SHP77 treated with DMSO at 0.1 percent for 48 hours (cell line): Measurements from ENCODE around the gene ZFP36.

Experiments
- DNase-seq: peaks from one replicate; lab custom pipeline; 2025; lab: John Stamatoyannopoulos, UW

ZFP36 gene

DNA sequence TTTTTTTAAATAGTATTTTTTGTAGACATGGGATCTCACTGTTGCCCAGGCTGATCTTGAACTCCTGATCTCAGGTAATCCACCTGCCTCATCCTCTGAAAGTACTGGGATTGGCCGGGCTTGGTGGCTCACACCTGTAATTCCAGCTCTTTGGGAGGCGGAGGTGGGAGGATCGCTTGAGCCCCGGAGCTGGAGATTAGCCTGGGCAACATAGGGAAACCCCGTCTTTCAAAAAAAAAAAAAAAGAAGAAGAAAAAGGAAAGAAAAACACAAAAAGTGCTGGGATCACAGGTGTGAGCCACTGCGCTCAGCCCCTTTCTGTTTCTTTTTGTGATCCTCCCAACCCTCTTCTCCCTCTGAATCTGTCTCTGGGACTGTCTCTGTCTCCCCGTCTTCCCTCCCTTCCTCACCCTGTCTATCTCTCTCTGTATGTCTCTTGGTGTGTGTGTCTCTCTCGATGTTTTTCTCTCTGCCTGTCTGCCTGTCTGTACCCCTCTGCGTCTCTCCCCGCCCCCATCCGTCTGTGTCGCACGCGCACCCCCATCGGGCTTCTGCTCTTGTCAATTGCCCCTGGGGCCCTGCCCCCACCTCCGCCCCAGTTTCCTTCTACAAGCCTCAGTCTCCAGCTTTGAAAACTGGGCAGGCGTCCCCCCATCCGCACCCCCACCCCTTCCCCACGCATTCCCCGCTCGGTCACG is 540 bp upstream of the ZFP36 start:
- peak; percentile 67 for DNase-seq

DNA sequence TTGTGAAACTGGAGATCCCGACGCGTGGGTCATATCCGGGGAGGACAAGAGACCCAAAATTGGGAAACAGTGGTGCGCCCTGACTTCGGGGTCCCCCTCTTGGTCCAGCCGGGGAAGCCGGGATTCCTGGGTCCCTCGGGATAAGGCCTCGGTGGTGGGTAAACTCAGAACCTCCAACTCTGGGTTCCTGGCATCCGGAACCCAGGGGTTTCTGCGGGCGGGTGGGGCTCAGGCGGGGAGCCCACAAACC is 688 bp downstream of the ZFP36 start:
- DNase-seq, result no peak

DNA sequence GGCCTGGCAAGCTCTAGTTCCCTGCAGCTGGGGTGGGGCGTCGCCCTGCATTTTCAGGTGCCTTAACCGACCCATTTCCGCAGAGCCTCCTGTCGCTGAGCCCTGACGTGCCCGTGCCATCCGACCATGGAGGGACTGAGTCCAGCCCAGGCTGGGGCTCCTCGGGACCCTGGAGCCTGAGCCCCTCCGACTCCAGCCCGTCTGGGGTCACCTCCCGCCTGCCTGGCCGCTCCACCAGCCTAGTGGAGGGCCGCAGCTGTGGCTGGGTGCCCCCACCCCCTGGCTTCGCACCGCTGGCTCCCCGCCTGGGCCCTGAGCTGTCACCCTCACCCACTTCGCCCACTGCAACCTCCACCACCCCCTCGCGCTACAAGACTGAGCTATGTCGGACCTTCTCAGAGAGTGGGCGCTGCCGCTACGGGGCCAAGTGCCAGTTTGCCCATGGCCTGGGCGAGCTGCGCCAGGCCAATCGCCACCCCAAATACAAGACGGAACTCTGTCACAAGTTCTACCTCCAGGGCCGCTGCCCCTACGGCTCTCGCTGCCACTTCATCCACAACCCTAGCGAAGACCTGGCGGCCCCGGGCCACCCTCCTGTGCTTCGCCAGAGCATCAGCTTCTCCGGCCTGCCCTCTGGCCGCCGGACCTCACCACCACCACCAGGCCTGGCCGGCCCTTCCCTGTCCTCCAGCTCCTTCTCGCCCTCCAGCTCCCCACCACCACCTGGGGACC is 1.2 kb downstream of the ZFP36 start:
- no peak for DNase-seq

DNA sequence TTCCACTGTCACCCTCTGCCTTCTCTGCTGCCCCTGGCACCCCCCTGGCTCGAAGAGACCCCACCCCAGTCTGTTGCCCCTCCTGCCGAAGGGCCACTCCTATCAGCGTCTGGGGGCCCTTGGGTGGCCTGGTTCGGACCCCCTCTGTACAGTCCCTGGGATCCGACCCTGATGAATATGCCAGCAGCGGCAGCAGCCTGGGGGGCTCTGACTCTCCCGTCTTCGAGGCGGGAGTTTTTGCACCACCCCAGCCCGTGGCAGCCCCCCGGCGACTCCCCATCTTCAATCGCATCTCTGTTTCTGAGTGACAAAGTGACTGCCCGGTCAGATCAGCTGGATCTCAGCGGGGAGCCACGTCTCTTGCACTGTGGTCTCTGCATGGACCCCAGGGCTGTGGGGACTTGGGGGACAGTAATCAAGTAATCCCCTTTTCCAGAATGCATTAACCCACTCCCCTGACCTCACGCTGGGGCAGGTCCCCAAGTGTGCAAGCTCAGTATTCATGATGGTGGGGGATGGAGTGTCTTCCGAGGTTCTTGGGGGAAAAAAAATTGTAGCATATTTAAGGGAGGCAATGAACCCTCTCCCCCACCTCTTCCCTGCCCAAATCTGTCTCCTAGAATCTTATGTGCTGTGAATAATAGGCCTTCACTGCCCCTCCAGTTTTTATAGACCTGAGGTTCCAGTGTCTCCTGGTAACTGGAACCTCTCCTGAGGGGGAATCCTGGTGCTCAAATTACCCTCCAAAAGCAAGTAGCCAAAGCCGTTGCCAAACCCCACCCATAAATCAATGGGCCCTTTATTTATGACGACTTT is 2.0 kb downstream of the ZFP36 start:
- no peak for DNase-seq

DNA sequence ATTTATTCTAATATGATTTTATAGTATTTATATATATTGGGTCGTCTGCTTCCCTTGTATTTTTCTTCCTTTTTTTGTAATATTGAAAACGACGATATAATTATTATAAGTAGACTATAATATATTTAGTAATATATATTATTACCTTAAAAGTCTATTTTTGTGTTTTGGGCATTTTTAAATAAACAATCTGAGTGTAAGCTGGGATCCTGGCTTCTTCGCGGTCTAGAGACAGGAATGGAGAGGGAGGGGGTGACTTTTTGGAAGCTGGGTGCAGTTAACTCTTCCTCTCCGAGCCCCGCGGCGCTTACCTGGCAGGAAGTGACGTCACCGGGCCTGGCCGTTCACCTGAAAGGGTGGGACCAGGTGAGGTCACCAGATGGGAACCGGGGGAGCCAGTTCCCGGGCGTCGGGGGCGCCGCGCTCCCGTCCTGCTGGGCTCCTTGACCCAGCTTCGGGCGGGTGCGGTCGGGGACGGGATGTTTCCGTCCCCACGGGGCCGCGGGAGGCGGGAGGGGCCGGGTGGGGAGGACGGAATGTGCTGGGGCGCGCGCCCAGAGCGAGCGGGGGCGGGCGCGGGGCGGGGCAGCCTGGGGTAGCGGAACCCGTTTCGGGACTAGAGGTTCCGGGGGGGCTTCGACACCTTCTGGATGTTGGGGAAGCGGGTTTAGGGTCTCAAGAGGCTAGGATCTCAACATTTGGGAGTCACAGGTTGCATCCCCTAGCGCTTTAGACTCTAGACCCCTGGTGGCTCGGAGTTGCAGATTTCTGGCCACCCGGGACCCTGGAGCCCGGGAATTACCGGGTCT is 2.8 kb downstream of the ZFP36 start:
- peak; percentile 59 for DNase-seq

DNA sequence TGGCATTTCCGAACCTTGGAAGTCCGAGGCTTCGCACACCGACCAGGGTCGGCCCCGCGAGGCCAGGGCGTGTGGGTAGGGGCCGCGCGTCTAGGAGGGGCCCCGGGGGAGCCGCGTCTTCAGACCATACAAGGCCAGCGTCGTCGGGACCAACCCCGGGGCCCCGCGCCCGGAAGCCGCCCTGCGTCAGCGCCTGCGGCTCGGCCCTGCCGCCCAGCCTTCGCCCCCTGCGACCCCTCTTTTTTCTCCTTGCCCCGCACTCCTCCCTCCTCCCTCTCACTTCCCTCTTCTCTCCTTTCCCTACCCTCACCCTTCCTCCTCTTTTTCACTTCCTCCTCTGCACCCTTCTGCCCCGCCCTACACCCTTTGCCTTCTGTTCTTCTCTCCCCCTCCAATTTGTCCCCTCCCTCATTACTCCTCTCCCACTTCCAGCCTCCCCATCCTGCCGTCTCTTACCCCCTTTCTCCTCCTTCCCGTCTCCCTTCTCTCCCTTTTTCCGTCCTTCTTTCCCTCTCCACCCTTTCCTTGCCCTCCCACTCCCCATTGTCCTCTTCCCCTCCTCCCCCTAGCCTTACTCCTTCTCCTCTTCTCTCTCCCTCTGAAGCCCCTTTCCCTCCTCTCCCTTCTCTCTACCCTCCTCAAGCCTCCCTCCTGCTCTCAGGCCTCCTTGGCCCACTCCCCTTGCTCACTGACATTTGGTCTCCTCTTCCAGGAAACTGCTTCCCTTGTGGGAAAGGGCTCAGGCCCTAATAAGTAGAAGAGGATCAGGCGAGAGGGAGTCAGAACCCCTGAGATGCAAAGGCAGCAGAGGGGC is 3.6 kb downstream of the ZFP36 start:
- DNase-seq, result no peak

DNA sequence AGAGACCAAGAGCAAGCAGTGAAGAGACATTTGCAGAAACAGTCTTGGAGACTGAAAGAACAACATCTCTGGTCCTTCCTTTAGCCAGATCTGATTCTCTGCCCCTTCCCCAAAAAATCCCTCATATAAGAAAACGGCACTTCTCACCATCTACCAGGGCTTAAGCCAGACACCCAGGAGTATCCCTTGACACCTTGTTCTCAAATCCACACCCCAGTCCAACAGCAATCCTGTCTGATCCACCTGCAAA is 4.1 kb downstream of the ZFP36 start:
- no peak for DNase-seq

DNA sequence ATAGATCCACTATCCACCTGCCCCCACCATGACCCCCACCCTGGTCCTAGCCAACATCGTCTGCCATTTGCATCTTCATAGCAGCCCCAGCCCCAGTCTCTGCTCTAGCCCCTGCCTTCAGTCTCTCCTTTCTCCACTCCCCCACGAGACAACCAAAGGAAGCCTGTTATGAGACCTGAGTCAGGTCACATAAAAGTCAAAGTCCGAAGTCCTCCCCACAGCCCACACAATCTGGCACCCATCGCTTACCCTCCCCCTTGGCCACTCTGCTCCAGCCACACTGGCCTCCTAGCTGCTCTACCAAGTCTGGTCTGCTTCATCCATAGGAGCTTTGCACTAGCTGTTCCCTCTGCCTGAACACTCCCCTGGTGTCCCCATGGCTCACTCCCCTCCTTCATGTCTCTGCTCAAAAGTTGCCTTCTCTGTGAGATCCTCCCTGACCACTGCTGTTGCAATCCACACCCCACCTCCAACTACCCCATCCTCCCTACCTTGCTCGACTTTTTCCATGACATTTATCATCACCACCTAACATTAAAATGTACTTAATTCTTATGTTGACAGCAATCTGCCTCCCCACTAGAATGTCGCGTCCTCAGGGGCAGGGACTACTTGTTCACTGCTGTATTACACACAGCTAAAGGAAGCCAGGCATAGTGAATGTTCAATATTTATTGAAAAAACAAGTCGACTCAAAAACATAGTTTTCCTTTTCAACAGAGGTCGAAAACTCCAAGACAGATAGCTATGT is 4.6 kb downstream of the ZFP36 start:
- DNase-seq, result no peak

DNA sequence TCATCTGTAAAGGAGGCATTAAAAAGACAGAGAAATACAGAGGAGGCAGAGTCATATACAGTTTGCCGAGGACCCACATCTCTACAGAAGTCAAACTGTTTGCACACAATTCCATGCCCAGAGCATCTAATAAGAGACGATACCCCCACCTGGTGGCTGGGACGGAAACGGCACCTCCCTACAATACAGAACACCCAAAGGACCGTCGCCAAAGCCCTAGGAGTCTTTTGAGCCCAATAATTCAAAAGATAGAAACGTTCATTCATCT is 5.1 kb downstream of the ZFP36 start:
- peak; percentile 98 for DNase-seq

DNA sequence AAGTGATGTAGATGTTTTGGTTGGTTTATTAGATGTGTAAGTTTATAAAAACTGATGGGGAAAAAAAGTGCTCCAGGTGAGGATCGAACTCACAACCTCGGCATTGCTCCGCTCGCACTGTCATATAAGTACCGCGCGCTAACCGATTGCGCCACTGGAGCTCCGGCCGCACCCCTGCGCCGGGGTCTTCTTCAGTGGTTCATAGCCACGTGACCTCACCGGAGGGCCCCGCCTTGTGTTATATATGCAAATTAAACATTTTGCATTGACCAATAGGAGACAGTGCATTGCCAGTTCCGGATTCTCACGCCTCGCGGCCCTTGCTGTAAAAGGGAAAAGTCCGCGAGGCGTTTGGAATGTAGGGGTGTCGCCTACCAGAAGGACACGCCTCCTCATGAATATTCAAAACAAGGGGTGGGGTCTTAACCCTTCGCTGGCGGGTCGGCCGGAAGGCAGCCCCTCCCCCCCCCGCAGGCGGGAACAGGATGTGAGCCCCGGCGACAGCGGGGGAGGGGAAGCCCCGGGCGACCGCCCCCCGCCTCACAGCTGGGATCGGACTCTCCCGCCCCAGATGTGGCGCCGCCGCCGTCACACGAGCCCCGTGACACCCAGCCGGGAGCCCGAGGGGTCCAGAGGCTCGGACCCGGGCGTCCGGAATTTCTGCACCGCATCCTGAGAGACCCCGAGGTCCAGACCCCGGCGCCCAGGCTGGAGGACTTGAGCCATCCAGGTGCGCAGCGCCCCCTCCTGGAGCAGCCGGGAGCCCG is 5.6 kb downstream of the ZFP36 start, which contains the start of gene PLEKHG2:
PLEKHG2 (plus strand) TSS at position 570 of the 767 bp plus-strand sequence. CDS start 1,418 bp downstream, outside the sequence.
- DNase-seq, result peak; percentile 99

DNA sequence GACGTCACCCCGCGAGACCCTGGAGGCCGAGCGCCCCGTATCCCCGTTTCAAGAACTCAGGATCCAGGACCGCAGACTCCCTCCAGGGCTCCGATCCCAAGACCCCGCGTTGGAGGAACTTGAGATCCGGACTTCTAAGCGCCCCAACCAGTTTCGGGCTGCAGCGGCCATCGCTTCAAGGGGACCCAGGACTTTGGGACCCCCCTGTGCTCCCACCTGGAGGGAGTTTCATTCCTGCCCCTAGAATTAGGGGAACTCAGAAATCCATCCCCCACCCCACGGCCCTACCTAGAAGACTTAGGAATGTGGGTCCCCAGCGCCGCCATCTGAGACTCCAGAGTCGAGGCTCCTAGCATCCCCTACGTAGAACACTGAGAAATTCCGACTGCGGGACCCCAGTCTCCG is 6.2 kb downstream of the ZFP36 start:
- no peak for DNase-seq

DNA sequence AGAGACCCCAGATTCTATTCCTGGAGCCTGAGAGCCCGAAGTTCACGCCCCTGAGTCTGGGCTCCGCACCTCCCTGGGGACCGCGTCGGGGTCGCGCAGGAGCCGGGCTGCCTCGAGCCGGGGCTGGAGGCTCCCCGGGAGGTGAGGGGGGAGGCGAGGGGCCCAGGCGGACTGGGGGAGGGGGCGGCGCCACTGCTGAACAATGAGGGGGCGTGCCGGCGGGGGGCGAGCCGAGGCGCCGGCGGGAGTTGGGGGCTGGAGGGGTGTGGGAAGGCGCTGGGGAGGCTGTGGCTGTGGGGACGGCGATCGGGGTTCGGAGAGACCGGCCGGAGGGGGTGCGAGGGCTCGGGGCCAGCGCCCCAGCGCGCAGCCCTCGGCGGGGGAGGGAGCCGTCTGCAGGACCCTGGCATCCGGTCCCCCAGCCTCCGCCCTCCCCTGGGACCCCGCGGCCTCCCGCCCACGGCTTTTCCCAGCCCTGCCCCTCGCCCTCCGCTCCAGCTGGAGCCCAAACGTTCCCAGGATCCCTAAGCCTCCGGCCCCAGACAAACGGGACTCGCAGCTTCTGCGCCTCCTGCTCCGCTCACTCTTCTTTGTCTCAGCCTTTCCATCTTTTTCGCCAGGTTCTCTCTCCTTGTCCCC is 6.7 kb downstream of the ZFP36 start:
- DNase-seq, result no peak

DNA sequence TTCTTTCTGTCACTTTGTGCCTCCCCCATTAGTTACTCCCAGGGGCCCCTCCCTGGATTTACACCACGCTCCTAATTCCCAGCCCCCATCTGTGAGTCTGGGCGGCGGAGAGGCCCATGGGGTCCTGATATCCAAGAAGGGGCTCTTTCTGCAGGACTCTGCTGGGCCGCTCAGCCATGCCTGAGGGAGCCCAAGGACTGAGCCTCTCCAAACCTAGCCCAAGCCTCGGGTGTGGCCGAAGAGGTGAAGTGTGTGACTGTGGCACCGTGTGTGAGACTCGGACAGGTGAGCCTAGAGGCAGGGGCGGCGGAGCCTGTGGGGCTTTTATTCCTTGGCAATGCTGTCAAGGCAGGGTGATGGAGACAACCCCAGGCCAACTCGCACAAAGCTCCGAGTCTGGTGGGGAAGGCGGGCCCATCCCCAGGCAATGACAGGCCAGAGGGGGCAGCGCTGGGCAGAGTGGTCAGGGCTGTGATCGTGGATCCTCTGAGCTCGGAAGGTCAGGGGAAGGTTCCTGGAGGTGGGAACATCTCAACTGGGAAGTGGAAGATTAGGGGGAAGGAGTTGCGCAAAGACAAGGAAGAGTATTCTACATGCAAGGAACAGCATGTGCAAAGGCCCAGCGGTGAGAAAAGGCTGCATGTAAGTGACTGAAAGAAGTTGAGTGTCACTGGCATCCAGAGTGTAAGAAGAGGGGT is 7.4 kb downstream of the ZFP36 start:
- no peak for DNase-seq

DNA sequence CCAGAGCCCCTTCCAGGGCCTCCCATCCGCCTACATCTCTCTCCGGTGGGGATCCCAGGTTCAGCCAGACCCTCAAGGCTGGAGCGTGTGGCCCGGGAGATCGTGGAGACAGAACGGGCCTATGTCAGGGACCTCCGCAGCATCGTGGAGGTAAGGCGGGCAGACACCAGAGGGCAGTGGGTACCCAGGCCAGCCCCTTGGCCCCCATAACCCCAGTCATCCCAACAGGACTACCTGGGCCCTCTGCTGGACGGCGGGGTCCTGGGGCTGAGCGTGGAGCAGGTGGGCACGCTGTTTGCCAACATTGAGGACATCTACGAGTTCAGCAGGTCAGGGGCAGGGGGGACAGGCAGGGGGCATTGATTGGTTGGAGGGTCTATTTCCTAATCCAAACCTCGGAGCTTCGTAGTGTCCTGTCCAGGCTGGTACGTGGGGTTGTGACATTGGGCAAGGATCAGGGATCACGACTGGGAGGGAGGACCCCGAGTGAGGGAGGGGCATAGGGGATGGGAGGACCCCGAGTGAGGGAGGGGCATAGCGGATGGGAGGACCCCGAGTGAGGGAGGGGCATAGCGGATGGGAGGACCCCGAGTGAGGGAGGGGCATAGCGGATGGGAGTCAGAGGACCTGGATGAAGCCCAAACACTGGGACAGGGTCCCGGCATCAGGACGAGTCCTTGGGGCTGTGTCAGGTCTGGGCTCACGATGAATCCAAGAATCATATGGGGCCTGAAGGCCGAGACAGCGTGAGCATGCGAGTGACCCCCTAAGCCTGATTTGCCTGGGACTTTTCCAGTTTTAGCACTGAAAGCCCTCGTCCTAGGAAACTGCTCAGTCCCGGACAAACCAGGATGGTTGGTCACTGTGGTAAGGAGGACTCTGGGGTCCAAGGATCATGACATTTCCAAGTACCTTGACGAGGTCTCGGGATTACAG is 8.7 kb downstream of the ZFP36 start:
- DNase-seq, result no peak

DNA sequence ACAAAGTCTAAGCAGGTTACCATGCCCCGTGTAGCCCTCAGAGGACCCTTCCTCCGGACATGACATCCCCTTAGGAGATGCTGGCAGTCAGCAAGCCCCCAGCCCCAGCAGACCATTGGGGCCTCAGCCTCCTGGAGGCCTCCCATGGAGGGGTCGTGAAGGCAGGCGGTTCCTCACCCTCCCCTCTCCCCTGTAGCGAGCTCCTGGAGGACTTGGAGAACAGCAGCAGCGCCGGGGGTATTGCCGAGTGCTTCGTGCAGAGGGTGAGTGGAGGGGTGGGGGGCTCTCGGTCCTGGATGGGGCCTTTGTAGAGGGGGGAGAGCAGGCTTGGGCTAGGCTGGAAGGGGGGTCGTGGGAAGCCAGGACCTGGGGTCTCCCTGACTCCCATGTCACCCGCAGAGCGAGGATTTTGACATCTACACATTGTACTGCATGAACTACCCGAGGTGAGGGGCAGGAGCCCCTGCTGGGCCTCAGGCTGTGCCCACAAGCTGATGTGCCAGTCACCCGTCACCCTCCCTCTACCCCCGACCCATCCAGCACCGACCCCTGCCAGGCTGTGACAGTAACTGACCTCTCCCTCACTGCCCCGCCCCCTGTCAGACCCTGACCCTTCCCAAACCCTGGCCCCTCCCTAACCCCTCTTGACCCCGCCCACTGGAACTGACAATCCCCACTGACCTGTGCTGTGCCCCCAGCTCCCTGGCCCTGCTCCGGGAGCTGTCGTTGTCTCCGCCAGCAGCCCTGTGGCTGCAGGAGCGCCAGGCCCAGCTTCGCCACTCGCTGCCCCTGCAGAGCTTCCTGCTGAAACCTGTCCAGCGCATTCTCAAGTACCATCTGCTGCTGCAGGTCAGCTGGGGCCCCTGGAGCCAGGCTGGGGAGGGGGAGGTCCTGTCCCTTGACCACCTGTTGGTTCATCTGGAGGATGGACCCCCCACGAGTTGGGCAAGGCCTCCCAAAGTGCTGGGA is 9.8 kb downstream of the ZFP36 start:
- no peak for DNase-seq

DNA sequence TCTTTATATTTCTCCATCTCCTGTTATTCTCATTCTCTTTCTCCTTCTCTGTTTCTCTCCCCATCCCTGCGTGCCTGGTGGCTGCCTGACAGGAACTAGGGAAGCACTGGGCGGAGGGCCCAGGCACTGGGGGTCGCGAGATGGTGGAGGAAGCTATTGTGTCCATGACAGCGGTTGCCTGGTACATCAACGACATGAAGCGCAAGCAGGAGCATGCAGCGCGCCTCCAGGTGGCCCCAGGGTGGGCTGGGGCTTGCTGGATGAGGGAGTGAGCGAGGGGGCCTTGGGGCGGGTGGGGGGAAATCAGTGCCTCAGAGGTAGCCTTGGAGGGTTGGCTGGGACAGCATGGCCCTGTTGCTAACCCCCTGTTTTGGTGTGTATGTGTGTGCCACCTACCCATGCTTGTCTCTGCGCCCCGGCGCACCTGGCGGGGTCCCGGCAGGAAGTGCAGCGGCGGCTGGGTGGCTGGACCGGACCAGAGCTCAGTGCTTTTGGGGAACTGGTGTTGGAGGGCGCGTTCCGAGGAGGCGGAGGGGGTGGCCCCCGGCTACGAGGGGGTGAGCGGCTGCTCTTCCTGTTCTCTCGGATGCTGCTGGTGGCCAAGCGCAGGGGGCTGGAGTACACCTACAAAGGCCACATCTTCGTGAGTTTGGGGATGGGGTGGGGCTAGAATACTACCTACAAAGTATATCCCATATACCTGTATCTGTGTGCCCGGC is 11.0 kb downstream of the ZFP36 start:
- DNase-seq, result no peak
